GM21381 (cell line): ENCODE results near the gene CHD3.

Experiments used
- ATAC-seq: cut with Tn5 transposase; IDR thresholded peaks from one replicate; pipeline ENCODE4 v1.9.1; 2021; ENCODE audit warnings: mild to moderate bottlenecking, moderate library complexity; ENCODE audit not compliant: unreplicated experiment

Gene CHD3

GRCh38 chr17:7888184-7888920 lies at the start of gene CHD3:
Gene CHD3, plus strand, starts transcription at chr17:7888789. Its CDS starts 212 bp downstream, at chr17:7889001.
- ATAC-seq, result no peak

- ATAC-seq, result no peak
These were observed 49.3 kb upstream of the CHD3 start for GRCh38 chr17:7839190-7839875.

GRCh38 chr17:7839876-7840261 lies 48.7 kb upstream of the CHD3 start:
- no peak for ATAC-seq

GRCh38 chr17:7840441-7840840 lies 48.1 kb upstream of the CHD3 start:
- no peak for ATAC-seq

GRCh38 chr17:7840875-7841274 lies 47.7 kb upstream of the CHD3 start:
- ATAC-seq, result no peak

- ATAC-seq, result no peak
These were observed 47.1 kb upstream of the CHD3 start for GRCh38 chr17:7841396-7841914.

GRCh38 chr17:7841915-7842379 lies 46.6 kb upstream of the CHD3 start:
- no peak for ATAC-seq

- no peak for ATAC-seq
These were observed 46.0 kb upstream of the CHD3 start for GRCh38 chr17:7842380-7843256.

- ATAC-seq, result no peak
These were observed 45.4 kb upstream of the CHD3 start for GRCh38 chr17:7843257-7843535.

GRCh38 chr17:7843536-7844291 lies 44.9 kb upstream of the CHD3 start:
- peak; percentile 25 for ATAC-seq

- ATAC-seq, result peak; percentile 41
These were observed 44.1 kb upstream of the CHD3 start for GRCh38 chr17:7844292-7845154.

- ATAC-seq, result no peak
These were observed 43.1 kb upstream of the CHD3 start for GRCh38 chr17:7845359-7846062.

GRCh38 chr17:7846063-7846735 lies 42.4 kb upstream of the CHD3 start:
- ATAC-seq, result no peak

- ATAC-seq, result no peak
These were observed 41.6 kb upstream of the CHD3 start for GRCh38 chr17:7846765-7847661.

GRCh38 chr17:7848131-7848579 lies 40.4 kb upstream of the CHD3 start:
- ATAC-seq, result no peak

- no peak for ATAC-seq
These were observed 39.9 kb upstream of the CHD3 start for GRCh38 chr17:7848739-7849129.

GRCh38 chr17:7849130-7849750 lies 39.3 kb upstream of the CHD3 start:
- ATAC-seq, result no peak
